Activated B cell treated with CpG ODN at 0.5 μM for 24 hours (primary cell): ENCODE results near the gene LDLRAD2. TPM values are rescaled to one million over a fixed set of nuclear protein-coding genes. Genes with fewer than 3 reads are reported as not detected.

ENCODE experiments used
- ATAC-seq: fragments of 200-7000 bp; cut with Tn5 transposase; one replicate; pipeline ENCODE4 v1.10.0; 2021; ENCODE audit warnings: low read depth, mild to moderate bottlenecking, moderate library complexity
- CTCF ChIA-PET: fragments of 350-600 bp; sonication (Branson Sonifier 250); formaldehyde crosslinking; loops from one replicate; lab custom pipeline; 2021; ENCODE audit warnings: antibody characterized with exemption; lab: Charles Lee
- POLR2A ChIA-PET: fragments of 350-600 bp; sonication (Branson Sonifier 250); formaldehyde crosslinking; loops from one replicate; lab custom pipeline; 2021; ENCODE audit warnings: antibody characterized with exemption; lab: Charles Lee
- DNase-seq: peaks from one replicate; pipeline ENCODE4 v3.0.0; 2022
- H3K27ac Mint-ChIP-seq: one replicate; pipeline ENCODE4 v1.8.0; 2020; ENCODE audit warnings: mixed read lengths
- H3K27me3 Mint-ChIP-seq: one replicate; pipeline ENCODE4 v1.8.0; 2021; ENCODE audit warnings: mixed read lengths
- H3K36me3 Mint-ChIP-seq: one replicate; pipeline ENCODE4 v1.8.0; 2021; ENCODE audit warnings: low read depth, mixed read lengths
- H3K4me1 Mint-ChIP-seq: one replicate; pipeline ENCODE4 v1.8.0; 2021; ENCODE audit warnings: mixed read lengths
- H3K4me3 Mint-ChIP-seq: one replicate; pipeline ENCODE4 v1.8.0; 2020; ENCODE audit warnings: mild to moderate bottlenecking, mixed read lengths
- H3K9me3 Mint-ChIP-seq: one replicate; pipeline ENCODE4 v1.8.0; 2020; ENCODE audit warnings: mixed read lengths
- CTCF ChIP-seq: fragments of 200-600 bp; IDR thresholded peaks from one replicate; pipeline ENCODE4 v1.8.0; 2022; ENCODE audit warnings: antibody characterized with exemption, mild to moderate bottlenecking
- intact Hi-C: fragments of 100-400 bp; cut with micrococcal nuclease; formaldehyde crosslinking; loops from one replicate; pipeline ENCODE4 v1.15.1; 2024
- total RNA-seq: library from RNA; stranded (reverse); gene quantifications from 2 replicates; pipeline ENCODE4 v1.2.3, GENCODE V29; 2022

The LDLRAD2 gene
- total RNA-seq, 1 donor from 2014 or later = 0.67 TPM

DNA sequence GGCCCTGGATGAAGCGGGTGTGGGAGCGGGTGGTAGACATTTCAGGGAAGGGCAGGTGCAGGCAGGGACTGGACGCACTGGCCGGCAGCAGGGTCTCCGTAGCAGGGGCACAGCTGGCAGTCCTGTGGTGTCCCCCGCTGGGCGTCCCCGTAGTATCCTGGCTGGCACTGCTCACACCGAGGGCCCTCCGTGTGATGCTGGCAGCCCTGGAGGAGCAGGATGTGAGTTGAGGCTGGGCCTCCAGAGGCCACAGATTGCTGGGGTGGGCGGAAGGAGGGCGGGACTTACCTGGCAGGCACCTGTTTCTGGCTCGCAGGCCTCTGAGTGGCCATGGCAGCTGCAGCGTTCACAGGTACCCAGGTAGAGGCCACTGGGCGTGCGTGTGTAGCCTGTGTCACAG lies 62.3 kb downstream of the LDLRAD2 start:
- no peaks in the 10 kb centered on the region for H3K36me3 Mint-ChIP-seq
- DNase-seq (no peak), ATAC-seq (no peak)
- intact Hi-C loops = no loop called here
- ChIA-PET POLR2A (no interaction called here), CTCF (no interaction called here)
- no peaks in the 10 kb centered on the region for H3K4me1 Mint-ChIP-seq
- H3K4me3 Mint-ChIP-seq = no peak overlapping the region
- no peak overlapping the region for H3K27ac Mint-ChIP-seq
- no peaks in the 10 kb centered on the region for H3K9me3 Mint-ChIP-seq
- no peak for TF ChIP-seq CTCF
- no peaks in the 10 kb centered on the region for H3K27me3 Mint-ChIP-seq

Other genes starting within 250 kb of the LDLRAD2 start
- gene RAP1GAP, start 142.9 kb upstream of the LDLRAD2 start, total RNA-seq = 0.54 and 0.60 TPM in 2 replicates
- 86.3 and 97.3 TPM in 2 replicates for gene USP48, start 29.1 kb upstream of the LDLRAD2 start, total RNA-seq
- 1.2 and 1.7 TPM in 2 replicates for gene HSPG2, start 125.0 kb downstream of the LDLRAD2 start, total RNA-seq
- gene CELA3B, start 164.8 kb downstream of the LDLRAD2 start, total RNA-seq = not detected in 2 replicates
- not detected in 2 replicates for gene CELA3A, start 189.4 kb downstream of the LDLRAD2 start, total RNA-seq
- gene CDC42, start 240.4 kb downstream of the LDLRAD2 start, total RNA-seq = 310 and 324 TPM in 2 replicates